Mucosa of rectum (tissue), 2 donors: ENCODE results near the gene TFAP2B.

ENCODE experiments used
- H3K27ac ChIP-seq, 2 donors: one replicate each; pipeline ENCODE4 v1.7.0; 2013; ENCODE audit warnings: inconsistent platforms in 2 of 2, low read depth in 2 of 2, low read length in 2 of 2
- H3K27me3 ChIP-seq, 2 donors: one replicate each; pipeline ENCODE4 v1.7.0; 2013; ENCODE audit warnings: low read length in 2 of 2; ENCODE audit not compliant: control insufficient read depth in 2 of 2, insufficient read depth in 2 of 2
- H3K36me3 ChIP-seq, 2 donors: one replicate each; pipeline ENCODE4 v1.7.0; 2013; ENCODE audit warnings: low read length in 2 of 2; ENCODE audit not compliant: control insufficient read depth in 2 of 2, insufficient read depth in 2 of 2
- H3K4me1 ChIP-seq, 2 donors: one replicate each; pipeline ENCODE4 v1.7.0; 2013; ENCODE audit warnings: low read length in 2 of 2, mild to moderate bottlenecking in 1 of 2; ENCODE audit not compliant: control insufficient read depth in 2 of 2, insufficient read depth in 2 of 2
- H3K4me3 ChIP-seq, 2 donors: one replicate each; pipeline ENCODE4 v1.7.0; 2013; ENCODE audit warnings: low read length in 2 of 2
- H3K9ac ChIP-seq, 2 donors: one replicate each; pipeline ENCODE4 v1.7.0; 2013; ENCODE audit warnings: low read length in 2 of 2, low read depth in 1 of 2, mild to moderate bottlenecking in 1 of 2
- H3K9me3 ChIP-seq, 2 donors: one replicate each; pipeline ENCODE4 v1.7.0; 2013; ENCODE audit warnings: low read length in 2 of 2; ENCODE audit not compliant: control insufficient read depth in 2 of 2
- donor health status: healthy.
- donor health status: Normal muscosa, but diverticular disease.

Gene TFAP2B

GRCh38 chr6:50816115-50816675 is 2.5 kb upstream of the TFAP2B start:
- no peak overlapping the region for H3K9ac ChIP-seq
- no peaks in the 10 kb centered on the region for H3K36me3 ChIP-seq

GRCh38 chr6:50816947-50817645 is 1.6 kb upstream of the TFAP2B start:
- no peak overlapping the region for H3K27ac ChIP-seq
- H3K27me3 ChIP-seq, result peaks cover 39 to 40% of the 10 kb centered on the region in 2 donors
- H3K9me3 ChIP-seq, result no peaks in the 10 kb centered on the region
- H3K4me1 ChIP-seq, result peaks cover 0 to 2% of the 10 kb centered on the region in 2 donors
- H3K9ac ChIP-seq, result no peak overlapping the region
- H3K4me3 ChIP-seq, result no peak overlapping the region
- H3K36me3 ChIP-seq, result no peaks in the 10 kb centered on the region

More at GRCh38 chr6:50816115-50816675, 2.5 kb upstream of the TFAP2B start:
- Histone ChIP-seq H3K4me3 (peak overlapping the region; percentile 67 to 87), H3K9me3 (no peaks in the 10 kb centered on the region), H3K4me1 (peaks cover 0 to 2% of the 10 kb centered on the region in 2 donors), H3K27me3 (peaks cover 30 to 33% of the 10 kb centered on the region in 2 donors), H3K27ac (no peak overlapping the region)

GRCh38 chr6:50817646-50817950 is 1.1 kb upstream of the TFAP2B start:
- H3K27me3 ChIP-seq, result peaks cover 43 to 45% of the 10 kb centered on the region in 2 donors
- H3K36me3 ChIP-seq, result no peaks in the 10 kb centered on the region
- no peak overlapping the region for H3K27ac ChIP-seq
- no peak overlapping the region for H3K4me3 ChIP-seq
- no peaks in the 10 kb centered on the region for H3K9me3 ChIP-seq
- peaks cover 0 to 2% of the 10 kb centered on the region in 2 donors for H3K4me1 ChIP-seq
- H3K9ac ChIP-seq, result no peak overlapping the region

- Histone ChIP-seq H3K36me3 (no peaks in the 10 kb centered on the region), H3K27ac (no peak overlapping the region), H3K27me3 (peaks cover 48 to 50% of the 10 kb centered on the region in 2 donors), H3K4me3 (no peak overlapping the region), H3K9ac (no peak overlapping the region), H3K9me3 (no peaks in the 10 kb centered on the region), H3K4me1 (peaks cover 0 to 2% of the 10 kb centered on the region in 2 donors)
Measured at GRCh38 chr6:50818020-50818419, 651 bp upstream of the TFAP2B start.

- Histone ChIP-seq H3K9me3 (no peaks in the 10 kb centered on the region), H3K4me3 (peak overlapping the region in 1 of 2 donors; percentile 2), H3K36me3 (no peaks in the 10 kb centered on the region), H3K27ac (no peak overlapping the region), H3K9ac (no peak overlapping the region), H3K4me1 (peaks cover 0 to 2% of the 10 kb centered on the region in 2 donors), H3K27me3 (peaks cover 60 to 64% of the 10 kb centered on the region in 2 donors)
Measured at GRCh38 chr6:50819466-50819903, 814 bp downstream of the TFAP2B start.

GRCh38 chr6:50819904-50820868 is 1.5 kb downstream of the TFAP2B start:
- H3K9ac ChIP-seq, result no peak overlapping the region
- H3K4me1 ChIP-seq, result peaks cover 0 to 2% of the 10 kb centered on the region in 2 donors
- no peak overlapping the region for H3K4me3 ChIP-seq
- no peak overlapping the region for H3K27ac ChIP-seq
- no peaks in the 10 kb centered on the region for H3K36me3 ChIP-seq
- peaks cover 62 to 69% of the 10 kb centered on the region in 2 donors for H3K27me3 ChIP-seq
- H3K9me3 ChIP-seq, result no peaks in the 10 kb centered on the region

- no peaks in the 10 kb centered on the region for H3K36me3 ChIP-seq
- H3K27ac ChIP-seq, result no peak overlapping the region
- H3K4me3 ChIP-seq, result no peak overlapping the region
- H3K9ac ChIP-seq, result no peak overlapping the region
- H3K9me3 ChIP-seq, result no peaks in the 10 kb centered on the region
- peaks cover 0 to 2% of the 10 kb centered on the region in 2 donors for H3K4me1 ChIP-seq
- H3K27me3 ChIP-seq, result peaks cover 62 to 76% of the 10 kb centered on the region in 2 donors
Measured at GRCh38 chr6:50820869-50821264, 2.2 kb downstream of the TFAP2B start.

GRCh38 chr6:50821441-50822077 is 2.9 kb downstream of the TFAP2B start:
- Histone ChIP-seq H3K9me3 (no peaks in the 10 kb centered on the region), H3K9ac (no peak overlapping the region), H3K4me1 (peaks cover 0 to 2% of the 10 kb centered on the region in 2 donors), H3K4me3 (no peak overlapping the region), H3K27me3 (peaks cover 69 to 83% of the 10 kb centered on the region in 2 donors), H3K36me3 (no peaks in the 10 kb centered on the region), H3K27ac (no peak overlapping the region)

- Histone ChIP-seq H3K36me3 (no peaks in the 10 kb centered on the region), H3K9me3 (no peaks in the 10 kb centered on the region), H3K4me1 (peaks cover 0 to 2% of the 10 kb centered on the region in 2 donors), H3K27ac (no peak overlapping the region), H3K9ac (no peak overlapping the region), H3K27me3 (peaks cover 71 to 85% of the 10 kb centered on the region in 2 donors), H3K4me3 (no peak overlapping the region)
Measured at GRCh38 chr6:50822078-50822476, 3.4 kb downstream of the TFAP2B start.
